Mucosa of stomach (tissue), 1 donor: ENCODE data around the gene NGDN.
A peak's percentile ranks its signal among the peaks of the same experiment; 100 is the strongest.
"Not testable (repeated sequence)": the region's sequence is repeated elsewhere in the genome, so short reads cannot be mapped to it uniquely, and the experiment has no call there.

Source experiments
- H3K27me3 ChIP-seq: one replicate; pipeline ENCODE4 v1.7.0; 2013; ENCODE audit warnings: mild to moderate bottlenecking, low read length; ENCODE audit not compliant: control insufficient read depth, insufficient read depth
- H3K36me3 ChIP-seq: one replicate; pipeline ENCODE4 v1.7.0; 2013; ENCODE audit warnings: low read length; ENCODE audit not compliant: control insufficient read depth, insufficient read depth
- H3K4me1 ChIP-seq: one replicate; pipeline ENCODE4 v1.7.0; 2013; ENCODE audit warnings: mild to moderate bottlenecking, low read length; ENCODE audit not compliant: control insufficient read depth, insufficient read depth
- H3K4me3 ChIP-seq: one replicate; pipeline ENCODE4 v1.7.0; 2013; ENCODE audit warnings: low read length
- H3K9ac ChIP-seq: one replicate; pipeline ENCODE4 v1.7.0; 2013; ENCODE audit warnings: mild to moderate bottlenecking, low read length, moderate library complexity
- H3K9me3 ChIP-seq: one replicate; pipeline ENCODE4 v1.7.0; 2013; ENCODE audit warnings: mild to moderate bottlenecking, low read length, moderate library complexity; ENCODE audit not compliant: control insufficient read depth
- donor health status: Pancreatic carcinoma.

NGDN gene

DNA sequence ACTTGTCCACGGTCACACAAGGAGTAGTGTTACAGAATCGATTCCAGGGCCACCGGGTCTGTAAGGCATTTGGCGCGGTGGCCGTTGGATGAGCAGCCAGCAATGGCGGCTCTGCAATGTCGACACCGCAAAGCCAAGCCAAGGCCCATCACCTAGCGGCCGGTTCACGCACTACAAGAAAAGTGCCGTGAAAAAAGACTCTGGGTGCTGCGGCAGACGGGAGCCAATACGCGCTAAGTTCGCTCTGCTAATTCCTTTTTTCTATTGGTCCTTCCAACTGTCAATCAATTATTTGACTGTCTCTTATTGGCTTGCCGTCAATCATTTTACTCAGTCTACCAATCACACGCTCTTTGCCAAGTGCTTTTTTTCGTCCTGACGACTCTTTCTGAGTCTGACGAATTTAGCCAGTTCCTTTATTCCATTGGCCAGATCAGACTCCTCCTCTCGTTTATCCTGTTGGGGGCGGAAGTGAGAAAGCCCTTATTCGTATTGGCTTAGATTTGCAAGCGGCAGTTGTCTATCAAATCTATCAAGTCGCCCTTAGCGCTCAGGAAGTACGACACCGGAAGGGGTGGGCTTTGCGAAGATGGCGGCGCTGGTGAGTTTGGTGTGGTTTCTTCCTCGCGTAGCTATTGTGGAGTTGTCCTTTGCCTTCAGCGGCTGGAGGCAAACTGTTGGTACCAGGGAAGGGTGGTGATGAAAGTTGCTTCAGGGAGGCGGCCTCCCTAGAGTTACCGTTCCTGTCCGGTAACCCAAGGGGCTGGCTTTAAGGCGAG, at the start of gene NGDN:
TSS of gene NGDN (plus strand) at position 577 of the 779 bp plus-strand sequence. CDS start at position 590, 13 bp downstream.
- peak within 1 kb of the TSS; percentile 62 for H3K4me3 ChIP-seq

DNA sequence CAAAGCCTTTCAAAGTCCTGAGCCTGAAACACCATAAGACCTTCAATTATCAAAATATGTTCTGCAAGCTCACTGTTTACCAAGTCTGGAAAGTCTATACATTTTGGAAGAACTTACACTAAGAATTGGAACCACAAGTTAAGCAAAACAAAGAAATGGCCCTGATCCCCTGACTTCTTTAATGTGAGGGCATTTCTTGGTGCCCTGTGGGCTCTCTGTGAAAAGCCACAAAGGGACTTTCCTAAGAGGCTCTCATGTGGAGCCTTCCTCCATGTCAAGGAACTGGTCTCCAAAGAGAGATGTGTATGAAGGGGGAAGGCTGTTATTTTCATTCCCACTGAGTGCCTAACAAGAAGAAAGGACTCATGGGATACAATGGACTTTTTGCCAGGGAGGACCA, 47.9 kb upstream of the NGDN start:
- Histone ChIP-seq H3K27me3 (no peaks in the 10 kb centered on the region), H3K9me3 (no peaks in the 10 kb centered on the region), H3K9ac (no peak overlapping the region), H3K4me3 (no peak overlapping the region), H3K4me1 (no peaks in the 10 kb centered on the region), H3K36me3 (no peaks in the 10 kb centered on the region)

More for the DNA sequence above, at the start of gene NGDN:
- Histone ChIP-seq H3K4me1 (no peaks in the 10 kb centered on the region), H3K36me3 (no peaks in the 10 kb centered on the region), H3K27me3 (no peaks in the 10 kb centered on the region), H3K9me3 (no peaks in the 10 kb centered on the region), H3K9ac (peak within 1 kb of the TSS; percentile 89)

DNA sequence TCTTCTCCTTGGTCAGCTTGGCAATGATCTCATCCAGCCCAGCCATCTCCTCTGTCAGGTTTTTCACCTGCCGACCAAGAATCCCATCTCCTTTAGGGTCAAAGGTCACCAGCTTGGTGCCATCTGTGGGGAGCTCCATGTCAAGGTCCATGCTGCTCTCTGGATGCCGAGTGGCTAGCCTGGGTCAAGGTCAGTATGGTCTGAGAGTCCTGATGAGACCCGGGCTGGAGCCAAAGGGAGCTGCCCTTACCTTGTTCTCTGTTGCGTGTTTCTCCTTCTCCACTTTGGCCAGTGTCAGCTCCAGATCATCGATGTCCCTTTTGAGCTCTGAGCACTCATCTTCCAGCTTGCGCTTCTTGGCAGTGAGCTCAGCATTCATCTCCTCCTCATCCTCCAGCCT, 45.8 kb upstream of the NGDN start:
- Histone ChIP-seq H3K36me3 (no peaks in the 10 kb centered on the region), H3K9ac (no peak overlapping the region), H3K4me1 (no peaks in the 10 kb centered on the region), H3K27me3 (no peaks in the 10 kb centered on the region), H3K9me3 (no peaks in the 10 kb centered on the region), H3K4me3 (no peak overlapping the region)

- H3K4me1 ChIP-seq, result no peaks in the 10 kb centered on the region
- H3K9me3 ChIP-seq, result no peaks in the 10 kb centered on the region
- no peak overlapping the region for H3K9ac ChIP-seq
- no peaks in the 10 kb centered on the region for H3K36me3 ChIP-seq
- no peaks in the 10 kb centered on the region for H3K27me3 ChIP-seq
- H3K4me3 ChIP-seq, result no peak overlapping the region
Observed at GRCh38 chr14:23425169-23425568, 44.3 kb upstream of the NGDN start.

GRCh38 chr14:23425798-23426197, 43.7 kb upstream of the NGDN start:
- not testable (repeated sequence) for H3K4me1 ChIP-seq, H3K9ac ChIP-seq, H3K9me3 ChIP-seq, H3K36me3 ChIP-seq, H3K27me3 ChIP-seq, H3K4me3 ChIP-seq

GRCh38 chr14:23428686-23429495, 40.6 kb upstream of the NGDN start:
- no peak overlapping the region for H3K4me3 ChIP-seq

DNA sequence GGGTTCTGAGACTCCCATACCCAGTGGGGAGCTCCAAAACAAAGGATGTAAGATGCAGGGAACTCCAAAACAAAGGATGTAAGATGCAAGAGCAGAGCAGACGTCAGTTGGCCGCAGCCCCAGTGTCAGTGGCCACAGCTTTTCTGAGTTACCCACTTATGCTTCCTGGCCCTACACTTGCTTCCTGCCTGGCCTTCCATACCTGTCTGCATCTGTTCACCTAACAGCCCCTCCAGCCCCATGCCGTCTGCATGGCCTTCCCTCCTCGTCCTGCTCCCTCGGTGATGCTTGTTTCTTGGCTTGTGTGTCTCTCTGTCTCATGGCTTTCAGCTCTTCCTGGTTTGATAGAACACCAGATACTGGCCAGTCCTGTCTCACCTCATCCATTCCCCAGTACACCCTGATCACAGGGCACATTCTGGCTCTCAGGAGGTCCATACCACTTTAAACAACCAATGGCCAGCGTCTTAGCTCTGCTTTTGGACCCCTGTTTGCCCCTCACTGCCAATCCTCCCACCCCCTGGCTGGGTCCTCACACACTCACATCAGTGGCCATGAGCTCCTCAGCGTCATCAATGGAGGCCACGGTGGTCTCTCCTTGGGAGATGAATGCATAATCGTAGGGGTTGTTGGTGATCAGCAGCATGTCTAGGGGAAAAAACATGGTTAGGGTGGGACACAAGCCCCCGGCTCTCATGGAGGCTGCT, 39.3 kb upstream of the NGDN start:
- no peak overlapping the region for H3K9ac ChIP-seq
- H3K36me3 ChIP-seq, result no peaks in the 10 kb centered on the region

More at GRCh38 chr14:23428686-23429495, 40.6 kb upstream of the NGDN start:
- Histone ChIP-seq H3K36me3 (no peaks in the 10 kb centered on the region), H3K9me3 (no peaks in the 10 kb centered on the region), H3K27me3 (no peaks in the 10 kb centered on the region), H3K9ac (no peak overlapping the region), H3K4me1 (no peaks in the 10 kb centered on the region)

DNA sequence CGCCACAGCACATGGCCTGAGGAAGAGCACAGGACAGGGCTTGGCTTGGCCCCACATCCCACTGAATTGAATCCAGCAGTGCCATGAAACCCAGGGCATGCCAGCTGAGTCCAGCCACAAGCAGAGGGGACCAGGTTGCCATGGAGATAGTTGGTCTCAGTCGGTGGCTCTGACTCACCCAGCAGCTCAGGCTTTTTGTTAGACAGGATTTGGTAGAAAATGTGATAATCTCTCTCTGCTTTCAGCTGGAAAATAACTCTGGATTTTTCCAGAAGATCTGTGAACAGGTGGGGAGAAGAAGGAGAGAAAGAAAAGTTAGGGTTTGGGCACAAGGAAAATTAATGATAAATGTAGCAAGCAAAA, 38.8 kb upstream of the NGDN start:
- H3K27me3 ChIP-seq, result no peaks in the 10 kb centered on the region
- no peaks in the 10 kb centered on the region for H3K9me3 ChIP-seq
- H3K4me3 ChIP-seq, result no peak overlapping the region
- no peaks in the 10 kb centered on the region for H3K4me1 ChIP-seq
- no peaks in the 10 kb centered on the region for H3K36me3 ChIP-seq
- H3K9ac ChIP-seq, result no peak overlapping the region

More for the DNA sequence above, 39.3 kb upstream of the NGDN start:
- no peaks in the 10 kb centered on the region for H3K27me3 ChIP-seq
- no peak overlapping the region for H3K4me3 ChIP-seq
- no peaks in the 10 kb centered on the region for H3K4me1 ChIP-seq
- no peaks in the 10 kb centered on the region for H3K9me3 ChIP-seq

GRCh38 chr14:23431486-23431885, 38.0 kb upstream of the NGDN start:
- no peaks in the 10 kb centered on the region for H3K36me3 ChIP-seq
- H3K9me3 ChIP-seq, result no peaks in the 10 kb centered on the region
- no peaks in the 10 kb centered on the region for H3K27me3 ChIP-seq
- H3K9ac ChIP-seq, result no peak overlapping the region
- H3K4me1 ChIP-seq, result no peaks in the 10 kb centered on the region
- no peak overlapping the region for H3K4me3 ChIP-seq

GRCh38 chr14:23432102-23432925, 37.2 kb upstream of the NGDN start:
- H3K9ac ChIP-seq, result no peak overlapping the region
- no peaks in the 10 kb centered on the region for H3K9me3 ChIP-seq
- no peaks in the 10 kb centered on the region for H3K36me3 ChIP-seq
- no peaks in the 10 kb centered on the region for H3K4me1 ChIP-seq
- no peak overlapping the region for H3K4me3 ChIP-seq
- no peaks in the 10 kb centered on the region for H3K27me3 ChIP-seq

GRCh38 chr14:23432946-23433345, 36.6 kb upstream of the NGDN start:
- no peak overlapping the region for H3K9ac ChIP-seq
- no peak overlapping the region for H3K4me3 ChIP-seq
- no peaks in the 10 kb centered on the region for H3K4me1 ChIP-seq
- no peaks in the 10 kb centered on the region for H3K27me3 ChIP-seq
- no peaks in the 10 kb centered on the region for H3K9me3 ChIP-seq
- H3K36me3 ChIP-seq, result no peaks in the 10 kb centered on the region
